Fibroblast of lung (primary cell): Measurements from ENCODE around the gene SF3A2. TPM values are rescaled to one million over a fixed set of nuclear protein-coding genes. Genes with fewer than 3 reads are reported as not detected.

Experiments used
- DNase-seq, 2 donors: peaks; one replicate each; pipeline versions ENCODE4 v3.0.0 to v3.0.0-alpha.2; 2010; ENCODE audit warnings: low read depth in 2 of 2
- H2AFZ ChIP-seq: 2 replicates; pipeline ENCODE4 v1.5.1; 2012; ENCODE audit warnings: low read length, control low read depth, inconsistent platforms
- H3K27ac ChIP-seq: 2 replicates; pipeline ENCODE4 v1.5.1; 2011; ENCODE audit warnings: low read length, control low read depth; ENCODE audit not compliant: insufficient read depth
- H3K27me3 ChIP-seq: 2 replicates; pipeline ENCODE4 v1.5.1; 2011; ENCODE audit warnings: mild to moderate bottlenecking, low read length; ENCODE audit not compliant: control insufficient read depth, insufficient read depth
- H3K36me3 ChIP-seq: 2 replicates; pipeline ENCODE4 v1.5.1; 2011; ENCODE audit warnings: low read length; ENCODE audit not compliant: control insufficient read depth, insufficient read depth
- H3K4me1 ChIP-seq: 2 replicates; pipeline ENCODE4 v1.5.1; 2011; ENCODE audit warnings: low read length; ENCODE audit not compliant: control insufficient read depth, insufficient read depth; ENCODE audit errors: extremely low read depth
- H3K4me2 ChIP-seq: 2 replicates; pipeline ENCODE4 v1.5.1; 2011; ENCODE audit warnings: low read length, control low read depth; ENCODE audit not compliant: insufficient read depth; ENCODE audit errors: extremely low read depth
- H3K4me3 ChIP-seq, 4 experiments: fragments of 200-600 bp in 1 of 4; sonication (generic) in 1 of 4; replicated peaks in 1 of 4; 2 replicates each; pipeline ENCODE4 v1.5.1; 2011 to 2016; ENCODE audit warnings: low read length in 4 of 4, low read depth in 3 of 4, mild to moderate bottlenecking in 3 of 4, control low read depth in 2 of 4, inconsistent platforms in 1 of 4, mixed read lengths in 1 of 4; ENCODE audit not compliant: insufficient read depth in 1 of 4; ENCODE audit errors: control extremely low read depth in 1 of 4
- H3K79me2 ChIP-seq: 2 replicates; pipeline ENCODE4 v1.5.1; 2012; ENCODE audit warnings: mild to moderate bottlenecking, low read length, inconsistent platforms; ENCODE audit not compliant: control insufficient read depth, insufficient read depth
- H3K9ac ChIP-seq: 2 replicates; pipeline ENCODE4 v1.5.1; 2011; ENCODE audit warnings: mild to moderate bottlenecking, low read length, control low read depth; ENCODE audit not compliant: insufficient read depth
- H3K9me3 ChIP-seq: 2 replicates; pipeline ENCODE4 v1.5.1; 2012; ENCODE audit warnings: low read depth, low read length; ENCODE audit not compliant: control insufficient read depth, insufficient read depth
- H4K20me1 ChIP-seq: 2 replicates; pipeline ENCODE4 v1.5.1; 2011; ENCODE audit warnings: low read length; ENCODE audit not compliant: control insufficient read depth, insufficient read depth; ENCODE audit errors: extremely low read depth
- EZH2 ChIP-seq: IDR thresholded peaks from 2 replicates; pipeline ENCODE4 v1.5.1; 2012; ENCODE audit warnings: low read length, control low read depth, mild to moderate bottlenecking; ENCODE audit errors: missing control alignments
- polyA plus RNA-seq, 2 donors: library from polyadenylated mRNA; depleted of rRNA in 1 of 2; stranded (reverse) in 1 of 2; unstranded in 1 of 2; fragments of >200 nt; gene quantifications; 2 replicates each; pipeline ENCODE4 v1.2.1, GENCODE V29; 2011 to 2012; ENCODE audit warnings: missing spikeins in 1 of 2
- total RNA-seq: library from RNA; depleted of rRNA; stranded (reverse); fragments of >200 nt; gene quantifications from 2 replicates; pipeline ENCODE4 v1.2.1, GENCODE V29; 2014
- TF ChIP-seq, protein P1 (sequence below), 2 donors: IDR thresholded peaks in 1 of 2; conservative IDR thresholded peaks in 1 of 2; 1 replicate in 1 of 2; 2 replicates in 1 of 2; pipeline ENCODE4 v1.5.1; 2011 to 2012; ENCODE audit warnings: low read length in 2 of 2, control low read depth in 1 of 2, inconsistent platforms in 1 of 2, low read depth in 1 of 2, mild to moderate bottlenecking in 1 of 2

Gene SF3A2
- total and polyA plus RNA-seq, 2 donors (not counting 1 experiment from before 2014, with no cell fraction given), result 11.1 to 31.5 TPM

DNA sequence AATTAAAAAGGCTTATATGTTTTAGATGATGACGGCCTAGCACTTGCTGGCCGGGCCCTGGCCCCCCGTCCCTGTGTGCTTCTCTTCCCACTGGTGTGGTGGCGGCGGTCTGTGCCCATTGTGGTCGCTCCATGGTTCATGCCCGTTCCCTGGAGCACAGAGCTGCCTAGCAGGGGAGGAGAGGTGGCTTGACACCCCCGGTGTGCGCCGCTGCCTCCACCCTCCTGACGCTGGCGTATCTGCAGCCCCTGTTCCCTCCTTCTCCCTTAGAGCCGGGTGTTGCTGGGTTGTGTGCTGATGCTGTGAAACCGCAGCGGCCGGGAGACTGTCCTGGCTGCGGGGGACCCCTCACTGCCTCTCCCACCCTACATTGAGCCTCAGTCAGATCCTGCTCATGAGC is 43.8 kb upstream of the SF3A2 start:
- Histone ChIP-seq H2AFZ (no peak overlapping the region), H3K27me3 (no peaks in the 10 kb centered on the region), H3K9ac (no peak overlapping the region), H3K4me3 (no peak overlapping the region), H3K27ac (no peak overlapping the region), H3K79me2 (peaks cover 80% of the 10 kb centered on the region), H3K36me3 (peaks cover 56% of the 10 kb centered on the region), H3K4me1 (peaks cover 5% of the 10 kb centered on the region), H4K20me1 (no peaks in the 10 kb centered on the region), H3K4me2 (no peak overlapping the region), H3K9me3 (no peaks in the 10 kb centered on the region)
- TF ChIP-seq, protein P1, sequence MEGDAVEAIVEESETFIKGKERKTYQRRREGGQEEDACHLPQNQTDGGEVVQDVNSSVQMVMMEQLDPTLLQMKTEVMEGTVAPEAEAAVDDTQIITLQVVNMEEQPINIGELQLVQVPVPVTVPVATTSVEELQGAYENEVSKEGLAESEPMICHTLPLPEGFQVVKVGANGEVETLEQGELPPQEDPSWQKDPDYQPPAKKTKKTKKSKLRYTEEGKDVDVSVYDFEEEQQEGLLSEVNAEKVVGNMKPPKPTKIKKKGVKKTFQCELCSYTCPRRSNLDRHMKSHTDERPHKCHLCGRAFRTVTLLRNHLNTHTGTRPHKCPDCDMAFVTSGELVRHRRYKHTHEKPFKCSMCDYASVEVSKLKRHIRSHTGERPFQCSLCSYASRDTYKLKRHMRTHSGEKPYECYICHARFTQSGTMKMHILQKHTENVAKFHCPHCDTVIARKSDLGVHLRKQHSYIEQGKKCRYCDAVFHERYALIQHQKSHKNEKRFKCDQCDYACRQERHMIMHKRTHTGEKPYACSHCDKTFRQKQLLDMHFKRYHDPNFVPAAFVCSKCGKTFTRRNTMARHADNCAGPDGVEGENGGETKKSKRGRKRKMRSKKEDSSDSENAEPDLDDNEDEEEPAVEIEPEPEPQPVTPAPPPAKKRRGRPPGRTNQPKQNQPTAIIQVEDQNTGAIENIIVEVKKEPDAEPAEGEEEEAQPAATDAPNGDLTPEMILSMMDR (conservative IDR thresholded peaks at IDR 0.05 in 1 of 2, IDR thresholded peaks at IDR 0.05 in 1 of 2; ENCODE audit: low read depth in 1 of 2, low read length in 2 of 2), result no peak
- TF ChIP-seq EZH2, result no peak
- no peak for DNase-seq

DNA sequence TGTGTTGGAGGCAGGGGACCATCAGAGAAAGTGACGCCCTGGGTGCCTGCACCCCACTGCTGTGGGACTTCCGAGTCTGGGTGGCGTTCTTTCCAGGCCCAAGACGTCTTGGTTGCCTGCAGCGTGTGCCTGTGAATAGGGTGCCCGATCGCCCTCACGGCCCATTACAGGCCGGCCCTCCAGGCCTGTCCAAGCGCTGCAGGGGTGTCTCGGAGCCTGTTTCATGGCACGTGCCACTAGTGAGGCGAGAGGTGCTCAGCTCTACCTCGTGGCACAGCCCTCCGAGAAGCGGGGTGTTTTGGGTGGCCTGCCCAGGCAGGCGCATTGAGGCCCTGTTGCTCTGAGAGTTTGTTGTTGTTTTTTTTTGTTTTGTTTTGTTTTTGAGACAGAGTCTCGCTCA is 42.8 kb upstream of the SF3A2 start:
- Histone ChIP-seq H3K9ac (no peak overlapping the region), H3K79me2 (peaks cover 80% of the 10 kb centered on the region), H4K20me1 (no peaks in the 10 kb centered on the region), H2AFZ (no peak overlapping the region), H3K4me3 (no peak overlapping the region), H3K4me1 (peaks cover 5% of the 10 kb centered on the region), H3K27ac (no peak overlapping the region), H3K4me2 (no peak overlapping the region), H3K27me3 (no peaks in the 10 kb centered on the region), H3K36me3 (peaks cover 54% of the 10 kb centered on the region), H3K9me3 (no peaks in the 10 kb centered on the region)
- TF ChIP-seq EZH2, result no peak
- TF ChIP-seq, protein P1 (conservative IDR thresholded peaks at IDR 0.05 in 1 of 2, IDR thresholded peaks at IDR 0.05 in 1 of 2; ENCODE audit: low read depth in 1 of 2, low read length in 2 of 2), result no peak
- no peak for DNase-seq

DNA sequence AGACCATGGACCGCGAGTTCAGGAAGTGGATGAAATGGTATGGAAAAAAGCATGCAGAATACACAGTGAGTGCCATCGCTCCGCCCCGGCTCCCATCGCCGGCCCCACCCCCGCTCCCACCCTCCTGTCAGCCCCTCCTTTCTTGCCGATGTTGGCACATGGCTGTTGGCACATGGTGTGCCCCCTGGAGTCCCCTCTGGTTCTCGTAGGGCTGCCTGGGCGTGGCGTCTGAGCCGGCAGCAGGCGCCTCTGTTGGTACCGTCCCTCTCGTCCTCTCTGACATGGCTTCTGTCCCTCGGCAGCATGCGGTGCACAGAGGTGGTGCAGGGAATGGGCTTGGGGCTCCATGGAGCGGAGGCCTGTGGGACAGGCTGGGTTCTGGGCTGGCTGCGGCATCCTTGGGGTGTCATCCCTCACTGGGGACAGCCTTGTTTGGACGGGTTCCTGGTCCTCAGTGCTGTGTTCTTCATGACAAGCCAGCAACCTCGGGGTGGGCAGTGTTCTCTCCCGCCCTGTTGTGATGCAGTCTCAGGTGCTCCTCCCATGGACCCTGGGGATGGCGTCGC is 42.0 kb upstream of the SF3A2 start:
- H3K79me2 ChIP-seq, result peaks cover 80% of the 10 kb centered on the region

More for the DNA sequence above, 42.0 kb upstream of the SF3A2 start:
- no peak overlapping the region for H2AFZ ChIP-seq
- no peak overlapping the region for H3K4me3 ChIP-seq
- H3K4me1 ChIP-seq, result peaks cover under 1% of the 10 kb centered on the region
- no peak overlapping the region for H3K27ac ChIP-seq
- no peaks in the 10 kb centered on the region for H3K27me3 ChIP-seq
- no peak overlapping the region for H3K4me2 ChIP-seq
- H3K36me3 ChIP-seq, result peaks cover 47% of the 10 kb centered on the region
- H4K20me1 ChIP-seq, result no peaks in the 10 kb centered on the region
- H3K9me3 ChIP-seq, result no peaks in the 10 kb centered on the region
- TF ChIP-seq, protein P1 (conservative IDR thresholded peaks at IDR 0.05 in 1 of 2, IDR thresholded peaks at IDR 0.05 in 1 of 2; ENCODE audit: low read depth in 1 of 2, low read length in 2 of 2), result no peak
- TF ChIP-seq EZH2, result no peak
- no peak for DNase-seq
- no peak overlapping the region for H3K9ac ChIP-seq
